Sigmoid colon (tissue), 7 donors: ENCODE measurements around the gene VEPH1. TPM values are rescaled to one million over a fixed set of nuclear protein-coding genes. Genes with fewer than 3 reads are reported as not detected.

Source experiments
- DNase-seq: peaks from one replicate; pipeline ENCODE4 v3.0.0-alpha.2; 2019
- H3K27ac ChIP-seq, 4 donors: fragments of 200-600 bp; sonication (generic); one replicate each; pipeline ENCODE4 v1.5.1; 2016 to 2019; ENCODE audit warnings: mild to moderate bottlenecking in 1 of 4
- H3K27me3 ChIP-seq, 3 donors: fragments of 200-600 bp; sonication (generic); one replicate each; pipeline ENCODE4 v1.5.1; 2019; ENCODE audit warnings: mild to moderate bottlenecking in 1 of 3
- H3K36me3 ChIP-seq, 4 donors: fragments of 200-600 bp; sonication (generic); one replicate each; pipeline ENCODE4 v1.5.1; 2016 to 2019
- H3K4me1 ChIP-seq, 4 donors: fragments of 200-600 bp; sonication (generic); one replicate each; pipeline ENCODE4 v1.5.1; 2017 to 2019
- H3K4me3 ChIP-seq, 4 donors: fragments of 200-600 bp; sonication (generic); one replicate each; pipeline ENCODE4 v1.5.1; 2017 to 2019; ENCODE audit warnings: mild to moderate bottlenecking in 2 of 4, moderate library complexity in 1 of 4
- H3K9me3 ChIP-seq, 4 donors: fragments of 200-600 bp in 3 of 4; sonication (generic) in 3 of 4; one replicate each; pipeline versions ENCODE4 v1.5.1 to v1.6.1; 2013 to 2019
- CTCF ChIP-seq, 4 experiments: fragments of 450-650 bp in 3 of 4; fragments of 200-600 bp in 1 of 4; IDR thresholded peaks; one replicate each; pipeline ENCODE4 v1.5.1; 2016 to 2019; ENCODE audit warnings: antibody characterized with exemption in 4 of 4, mild to moderate bottlenecking in 3 of 4, moderate library complexity in 2 of 4
- EP300 ChIP-seq, 4 donors: sonication (generic); formaldehyde crosslinking; IDR thresholded peaks; one replicate each; pipeline ENCODE4 v1.6.1; 2017; ENCODE audit warnings: antibody characterized with exemption in 4 of 4
- POLR2A ChIP-seq, 2 donors: fragments of 450-650 bp; IDR thresholded peaks; one replicate each; pipeline ENCODE4 v1.6.1; 2016; ENCODE audit warnings: antibody characterized with exemption in 2 of 2, mild to moderate bottlenecking in 2 of 2, moderate library complexity in 2 of 2
- POLR2AphosphoS5 ChIP-seq, 4 donors: sonication (generic); formaldehyde crosslinking; IDR thresholded peaks; one replicate each; pipeline ENCODE4 v1.6.1; 2017; ENCODE audit warnings: antibody characterized with exemption in 4 of 4
- WGBS, 2 donors: extraction: QIAGEN DNeasy Blood & Tissue Kit; methylation state at CpG; one replicate each; pipeline ENCODE4 v1.1.7; 2013; 5-methylcytosine and 5-hydroxymethylcytosine counted together
- intact Hi-C: fragments of 100-400 bp; cut with DNase I; formaldehyde crosslinking; loops from one replicate; pipeline ENCODE4 v1.15.1; 2023
- polyA plus RNA-seq, 3 donors: library from polyadenylated mRNA; stranded (reverse); fragments of 200-250 nt; gene quantifications; one replicate each; pipeline ENCODE4 v1.2.3, GENCODE V29; 2013
- total RNA-seq, 4 donors: library from RNA; depleted of rRNA; stranded (reverse); fragments of >200 nt; gene quantifications; one replicate each; pipeline ENCODE4 v1.1.0, GENCODE V29; 2016
- donor health status: healthy with polysubstance abuse.
- donor health status: Bipolar disorder and iron deficiency.
- donor health status: healthy.

VEPH1 gene
- total and polyA plus RNA-seq, 7 donors, result 0.14 to 1.8 (median 0.87) TPM; not detected in 1

- peaks cover 0 to 25% (median 19%) of the 10 kb centered on the region in 4 donors for H3K4me1 ChIP-seq
- intact Hi-C loops, result loop anchor here (5.0 kb wide), 1 partner anchor 38 kb away; no protein-coding TSS in a partner anchor
- 51 to 71% methylated on average over 1 of the region's 1 CpG for WGBS, 2 donors
- H3K9me3 ChIP-seq, result no peaks in the 10 kb centered on the region
- DNase-seq, result no peak
- no peaks in the 10 kb centered on the region for H3K27me3 ChIP-seq
- H3K27ac ChIP-seq, result no peak overlapping the region
- H3K4me3 ChIP-seq, result no peak overlapping the region
- TF ChIP-seq POLR2A (IDR thresholded peaks at IDR 0.05) (no peak), POLR2AphosphoS5 (IDR thresholded peaks at IDR 0.05) (no peak), CTCF (IDR thresholded peaks at IDR 0.05) (no peak), EP300 (IDR thresholded peaks at IDR 0.05) (no peak)
- H3K36me3 ChIP-seq, result no peaks in the 10 kb centered on the region
Measured at GRCh38 chr3:157240408-157240807, 262.8 kb downstream of the VEPH1 start.

- DNase-seq, result peak; percentile 77
- intact Hi-C loops, result loop anchor here (1.0 to 5.0 kb wide), 2 partner anchors 64 to 567 kb away; partner anchors contain the start of gene TIPARP
- H3K4me1 ChIP-seq, result peaks cover 0 to 25% (median 19%) of the 10 kb centered on the region in 4 donors
- no peak for TF ChIP-seq POLR2AphosphoS5 (IDR thresholded peaks at IDR 0.05)
- TF ChIP-seq CTCF (IDR thresholded peaks at IDR 0.05), result peak; percentile 39 to 66 (median 56)
- WGBS, 2 donors, result 24 to 38% methylated on average over 5 of the region's 5 CpGs
- H3K27ac ChIP-seq, result peak overlapping the region in 3 of 4 donors; percentile 12 to 67 (median 55)
- H3K4me3 ChIP-seq, result no peak overlapping the region
- H3K36me3 ChIP-seq, result no peaks in the 10 kb centered on the region
- no peaks in the 10 kb centered on the region for H3K9me3 ChIP-seq
- H3K27me3 ChIP-seq, result no peaks in the 10 kb centered on the region
Measured at GRCh38 chr3:157239082-157239704, 264.0 kb downstream of the VEPH1 start.

GRCh38 chr3:157238457-157238856, 264.8 kb downstream of the VEPH1 start:
- 96 to 97% methylated on average over 1 of the region's 1 CpG for WGBS, 2 donors

GRCh38 chr3:157237886-157238285, 265.3 kb downstream of the VEPH1 start:
- Histone ChIP-seq H3K4me3 (no peak overlapping the region), H3K27ac (peak overlapping the region in 3 of 4 donors; percentile 52 to 67 (median 55)), H3K4me1 (peaks cover 0 to 25% (median 19%) of the 10 kb centered on the region in 4 donors), H3K27me3 (no peaks in the 10 kb centered on the region), H3K36me3 (no peaks in the 10 kb centered on the region), H3K9me3 (no peaks in the 10 kb centered on the region)
- intact Hi-C loops, result loop anchor here (5.0 kb wide), 1 partner anchor 566 kb away; the partner anchor contains the start of gene TIPARP
- DNase-seq, result no peak
- TF ChIP-seq CTCF (IDR thresholded peaks at IDR 0.05), result no peak
- no peak for TF ChIP-seq POLR2AphosphoS5 (IDR thresholded peaks at IDR 0.05)
- no peak for TF ChIP-seq EP300 (IDR thresholded peaks at IDR 0.05)
- TF ChIP-seq POLR2A (IDR thresholded peaks at IDR 0.05), result no peak
- 63 to 83% methylated on average over 3 of the region's 3 CpGs for WGBS, 2 donors

More at GRCh38 chr3:157238457-157238856, 264.8 kb downstream of the VEPH1 start:
- Histone ChIP-seq H3K27ac (peak overlapping the region in 3 of 4 donors; percentile 12 to 67 (median 55)), H3K9me3 (no peaks in the 10 kb centered on the region), H3K4me3 (no peak overlapping the region), H3K36me3 (no peaks in the 10 kb centered on the region), H3K4me1 (peaks cover 0 to 25% (median 19%) of the 10 kb centered on the region in 4 donors), H3K27me3 (no peaks in the 10 kb centered on the region)
- no peak for DNase-seq
- TF ChIP-seq EP300 (IDR thresholded peaks at IDR 0.05) (no peak), POLR2A (IDR thresholded peaks at IDR 0.05) (no peak), CTCF (IDR thresholded peaks at IDR 0.05) (no peak), POLR2AphosphoS5 (IDR thresholded peaks at IDR 0.05) (peak in 2 of 4 donors; percentile 5 to 31)
- intact Hi-C loops, result loop anchor here (5.0 kb wide), 1 partner anchor 566 kb away; the partner anchor contains the start of gene TIPARP
